Esophagus muscularis mucosa (tissue), 3 donors: ENCODE measurements around the gene GALNT14.

Experiments
- CTCF ChIP-seq, 3 experiments: fragments of 200-600 bp in 2 of 3; fragments of 450-650 bp in 1 of 3; sonication (generic) in 2 of 3; IDR thresholded peaks; one replicate each; pipeline ENCODE4 v1.5.1; 2017 to 2019; ENCODE audit warnings: antibody characterized with exemption in 3 of 3, mild to moderate bottlenecking in 2 of 3, moderate library complexity in 1 of 3
- POLR2A ChIP-seq: fragments of 450-650 bp; IDR thresholded peaks from one replicate; pipeline ENCODE4 v1.6.1; 2017; ENCODE audit warnings: antibody characterized with exemption, moderate library complexity, mild to moderate bottlenecking, low read depth

- TF ChIP-seq CTCF (IDR thresholded peaks at IDR 0.05) (no peak), POLR2A (no peak)
Measured at GRCh38 chr2:31020713-31021112, 117.5 kb downstream of the GALNT14 start.
